ENCODE results near the gene CCT3. TPM values are rescaled to one million over a fixed set of nuclear protein-coding genes. Genes with fewer than 3 reads are reported as not detected.

The CCT3 gene
- total RNA-seq, 4 donors from 2014 or later = 91.4 to 198 (median 149) TPM

DNA sequence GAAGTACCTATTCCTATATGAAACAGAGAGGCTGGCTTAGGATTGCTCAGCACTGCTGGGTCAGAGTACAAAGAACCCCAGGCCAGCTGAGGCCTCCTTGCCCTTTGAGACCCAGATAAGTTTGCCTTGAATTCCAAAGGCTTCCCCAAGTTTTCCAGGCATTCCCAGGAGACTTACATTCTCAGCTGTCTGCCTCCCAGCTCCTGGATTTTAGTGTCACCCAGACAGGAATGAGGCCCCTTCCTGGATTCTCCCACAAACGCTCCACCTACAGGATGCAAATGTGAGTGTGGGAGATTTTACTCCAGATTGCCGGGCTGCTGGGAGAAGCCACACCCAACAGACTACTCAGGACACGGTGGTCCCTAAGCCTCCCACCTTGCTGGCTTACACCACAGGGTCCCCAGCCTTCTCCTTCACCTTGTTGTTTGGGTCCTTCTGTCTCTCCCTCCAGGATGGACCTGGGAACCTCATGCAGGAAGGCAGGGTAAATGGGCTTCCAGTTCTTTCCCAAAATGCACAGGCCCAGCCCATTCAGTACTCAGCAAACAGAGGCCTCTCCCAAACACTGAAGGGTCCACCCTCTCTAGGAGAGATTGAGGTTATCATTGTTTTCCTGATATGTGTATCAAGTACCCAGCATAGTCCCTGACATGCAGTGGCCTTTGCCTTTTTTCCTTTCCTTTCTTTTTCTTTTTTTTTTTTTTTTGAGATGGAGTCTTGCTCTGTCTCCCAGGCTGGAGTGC, 41.5 kb upstream of the CCT3 start:
- Histone ChIP-seq H3K27me3 (peaks cover 3% of the 10 kb centered on the region), H3K4me3 (no peak overlapping the region), H3K36me3 (no peaks in the 10 kb centered on the region), H3K4me1 (no peaks in the 10 kb centered on the region), H3K27ac (no peak overlapping the region), H3K9me3 (no peaks in the 10 kb centered on the region)
- 33% methylated on average over 3 of the region's 3 CpGs for WGBS
- TF ChIP-seq, protein P1, sequence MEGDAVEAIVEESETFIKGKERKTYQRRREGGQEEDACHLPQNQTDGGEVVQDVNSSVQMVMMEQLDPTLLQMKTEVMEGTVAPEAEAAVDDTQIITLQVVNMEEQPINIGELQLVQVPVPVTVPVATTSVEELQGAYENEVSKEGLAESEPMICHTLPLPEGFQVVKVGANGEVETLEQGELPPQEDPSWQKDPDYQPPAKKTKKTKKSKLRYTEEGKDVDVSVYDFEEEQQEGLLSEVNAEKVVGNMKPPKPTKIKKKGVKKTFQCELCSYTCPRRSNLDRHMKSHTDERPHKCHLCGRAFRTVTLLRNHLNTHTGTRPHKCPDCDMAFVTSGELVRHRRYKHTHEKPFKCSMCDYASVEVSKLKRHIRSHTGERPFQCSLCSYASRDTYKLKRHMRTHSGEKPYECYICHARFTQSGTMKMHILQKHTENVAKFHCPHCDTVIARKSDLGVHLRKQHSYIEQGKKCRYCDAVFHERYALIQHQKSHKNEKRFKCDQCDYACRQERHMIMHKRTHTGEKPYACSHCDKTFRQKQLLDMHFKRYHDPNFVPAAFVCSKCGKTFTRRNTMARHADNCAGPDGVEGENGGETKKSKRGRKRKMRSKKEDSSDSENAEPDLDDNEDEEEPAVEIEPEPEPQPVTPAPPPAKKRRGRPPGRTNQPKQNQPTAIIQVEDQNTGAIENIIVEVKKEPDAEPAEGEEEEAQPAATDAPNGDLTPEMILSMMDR (IDR thresholded peaks at IDR 0.05) = no peak
- TF ChIP-seq POLR2AphosphoS5 (IDR thresholded peaks at IDR 0.05) (no peak), POLR2A (IDR thresholded peaks at IDR 0.05) (no peak), EP300 (IDR thresholded peaks at IDR 0.05) (no peak)
- no peak for DNase-seq (ENCODE audit: low spot score in 2 of 2)

DNA sequence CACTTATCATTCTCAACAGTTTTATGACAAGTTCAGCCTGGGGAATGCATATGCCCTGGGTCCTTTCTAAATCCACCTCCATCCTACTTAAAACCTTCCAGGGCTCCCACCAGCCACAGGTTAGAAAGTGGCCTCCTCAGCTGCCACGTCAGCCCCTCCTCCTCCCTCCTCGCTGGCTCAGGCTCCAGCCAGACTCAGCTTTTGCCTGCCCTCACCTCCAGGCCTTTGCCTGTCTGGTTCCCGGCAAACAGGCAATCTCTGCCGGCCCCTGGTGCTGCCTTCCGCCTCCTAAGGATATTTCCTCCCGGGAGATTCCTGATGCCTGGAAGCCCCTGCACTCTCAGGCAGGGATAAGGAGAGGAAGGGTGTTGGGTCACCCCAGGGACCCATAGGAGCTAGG, 40.5 kb upstream of the CCT3 start:
- DNase-seq (ENCODE audit: low spot score in 2 of 2) = no peak

GRCh38 chr1:156376958-156377919, 39.1 kb upstream of the CCT3 start:
- no peaks in the 10 kb centered on the region for H3K36me3 ChIP-seq
- H3K27ac ChIP-seq = no peak overlapping the region
- WGBS = 80% methylated on average over 15 of the region's 20 CpGs
- no peak for TF ChIP-seq POLR2A (IDR thresholded peaks at IDR 0.05)
- no peaks in the 10 kb centered on the region for H3K9me3 ChIP-seq
- no peak overlapping the region for H3K4me3 ChIP-seq
- H3K4me1 ChIP-seq = no peaks in the 10 kb centered on the region
- no peak for DNase-seq (ENCODE audit: low spot score in 2 of 2)
- peaks cover 16% of the 10 kb centered on the region for H3K27me3 ChIP-seq

More for the DNA sequence above, 40.5 kb upstream of the CCT3 start:
- no peak overlapping the region for H3K4me3 ChIP-seq
- H3K9me3 ChIP-seq = no peaks in the 10 kb centered on the region
- peaks cover 4% of the 10 kb centered on the region for H3K27me3 ChIP-seq
- H3K36me3 ChIP-seq = no peaks in the 10 kb centered on the region
- H3K4me1 ChIP-seq = no peaks in the 10 kb centered on the region
- WGBS = 79% methylated on average over 6 of the region's 6 CpGs
- H3K27ac ChIP-seq = no peak overlapping the region
- TF ChIP-seq EP300 (IDR thresholded peaks at IDR 0.05) (no peak), POLR2A (IDR thresholded peaks at IDR 0.05) (no peak), POLR2AphosphoS5 (IDR thresholded peaks at IDR 0.05) (no peak)
- TF ChIP-seq, protein P1 (IDR thresholded peaks at IDR 0.05) = no peak

GRCh38 chr1:156376146-156376545, 38.1 kb upstream of the CCT3 start:
- no peak for DNase-seq (ENCODE audit: low spot score in 2 of 2)
- Histone ChIP-seq H3K9me3 (no peaks in the 10 kb centered on the region), H3K36me3 (no peaks in the 10 kb centered on the region), H3K4me1 (no peaks in the 10 kb centered on the region), H3K27ac (no peak overlapping the region), H3K27me3 (peaks cover 16% of the 10 kb centered on the region), H3K4me3 (no peak overlapping the region)
- TF ChIP-seq POLR2A (IDR thresholded peaks at IDR 0.05) (no peak), EP300 (IDR thresholded peaks at IDR 0.05) (no peak), POLR2AphosphoS5 (IDR thresholded peaks at IDR 0.05) (no peak)
- TF ChIP-seq, protein P1 (IDR thresholded peaks at IDR 0.05) = no peak
- 100% methylated on average over 2 of the region's 2 CpGs for WGBS

- Histone ChIP-seq H3K27ac (no peak overlapping the region), H3K27me3 (peaks cover 32% of the 10 kb centered on the region), H3K4me3 (no peak overlapping the region), H3K4me1 (peaks cover 12% of the 10 kb centered on the region), H3K36me3 (no peaks in the 10 kb centered on the region), H3K9me3 (no peaks in the 10 kb centered on the region)
- TF ChIP-seq POLR2AphosphoS5 (IDR thresholded peaks at IDR 0.05) (no peak), EP300 (IDR thresholded peaks at IDR 0.05) (no peak), POLR2A (IDR thresholded peaks at IDR 0.05) (no peak)
- TF ChIP-seq, protein P1 (IDR thresholded peaks at IDR 0.05) = no peak
- no peak for DNase-seq (ENCODE audit: low spot score in 2 of 2)
Measured at GRCh38 chr1:156373546-156373945, 35.5 kb upstream of the CCT3 start.
